HEK293T (cell line): ENCODE data around the gene HTR2B.

ENCODE experiments used
- ARNT ChIP-seq: fragments of 450-650 bp; IDR thresholded peaks from 2 replicates; pipeline ENCODE4 v1.6.1; 2017; ENCODE audit warnings: mild to moderate bottlenecking
- BHLHE40 ChIP-seq: fragments of 450-650 bp; IDR thresholded peaks from 2 replicates; pipeline ENCODE4 v1.6.1; 2016; ENCODE audit warnings: mild to moderate bottlenecking, moderate library complexity, borderline replicate concordance
- CTBP1 ChIP-seq: fragments of 450-650 bp; IDR thresholded peaks from 2 replicates; pipeline ENCODE4 v1.6.1; 2016; ENCODE audit warnings: borderline replicate concordance
- ELF4 ChIP-seq: fragments of 450-650 bp; IDR thresholded peaks from 2 replicates; pipeline ENCODE4 v1.6.1; 2017; ENCODE audit warnings: antibody characterized with exemption
- FOXA1 ChIP-seq: fragments of 450-650 bp; IDR thresholded peaks from 2 replicates; pipeline ENCODE4 v1.6.1; 2016; ENCODE audit warnings: mild to moderate bottlenecking
- FOXM1 ChIP-seq: fragments of 450-650 bp; IDR thresholded peaks from 2 replicates; pipeline ENCODE4 v1.6.1; 2017; ENCODE audit warnings: mild to moderate bottlenecking, borderline replicate concordance
- L3MBTL2 ChIP-seq: fragments of 450-650 bp; conservative IDR thresholded peaks from 2 replicates; pipeline ENCODE4 v1.6.1; 2016; ENCODE audit warnings: mild to moderate bottlenecking
- NFRKB ChIP-seq: fragments of 450-650 bp; IDR thresholded peaks from 2 replicates; pipeline ENCODE4 v1.6.1; 2016; ENCODE audit warnings: mild to moderate bottlenecking, moderate library complexity
- SP1 ChIP-seq: fragments of 450-650 bp; IDR thresholded peaks from 2 replicates; pipeline ENCODE4 v1.6.1; 2017
- TARDBP ChIP-seq: fragments of 450-650 bp; IDR thresholded peaks from 2 replicates; pipeline ENCODE4 v1.6.1; 2016

DNA sequence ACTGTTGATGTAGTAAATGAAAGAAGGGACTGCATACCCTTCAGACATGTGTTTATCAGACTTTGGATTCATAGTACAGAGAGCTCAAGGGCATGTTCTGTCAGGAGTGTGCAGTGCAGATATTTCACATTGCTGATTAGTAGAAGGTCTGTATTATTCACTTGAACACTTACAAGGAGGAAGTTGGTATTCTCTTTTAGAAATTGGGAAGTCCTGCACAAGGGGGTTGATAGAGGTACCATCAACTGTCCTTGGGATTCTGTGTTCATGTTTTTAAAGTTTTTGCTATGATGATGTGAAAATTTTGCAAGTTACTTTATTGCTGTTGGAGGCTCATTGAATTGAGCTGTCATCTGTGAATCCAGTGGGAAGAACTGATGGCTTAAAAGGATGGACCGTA lies 61.5 kb downstream of the HTR2B start:
- TF ChIP-seq FOXM1, result no peak
- no peak for TF ChIP-seq NFRKB
- TF ChIP-seq L3MBTL2, result no peak
- TF ChIP-seq BHLHE40, result no peak
- TF ChIP-seq ARNT, result no peak
- no peak for TF ChIP-seq CTBP1
- no peak for TF ChIP-seq FOXA1
- no peak for TF ChIP-seq TARDBP
- no peak for TF ChIP-seq ELF4
- no peak for TF ChIP-seq SP1
